ENCODE measurements around the gene TMC6. TPM values are rescaled to one million over a fixed set of nuclear protein-coding genes. Genes with fewer than 3 reads are reported as not detected.

The TMC6 gene
- total RNA-seq, 1 experiment from 2014 or later: 22.9 TPM

DNA sequence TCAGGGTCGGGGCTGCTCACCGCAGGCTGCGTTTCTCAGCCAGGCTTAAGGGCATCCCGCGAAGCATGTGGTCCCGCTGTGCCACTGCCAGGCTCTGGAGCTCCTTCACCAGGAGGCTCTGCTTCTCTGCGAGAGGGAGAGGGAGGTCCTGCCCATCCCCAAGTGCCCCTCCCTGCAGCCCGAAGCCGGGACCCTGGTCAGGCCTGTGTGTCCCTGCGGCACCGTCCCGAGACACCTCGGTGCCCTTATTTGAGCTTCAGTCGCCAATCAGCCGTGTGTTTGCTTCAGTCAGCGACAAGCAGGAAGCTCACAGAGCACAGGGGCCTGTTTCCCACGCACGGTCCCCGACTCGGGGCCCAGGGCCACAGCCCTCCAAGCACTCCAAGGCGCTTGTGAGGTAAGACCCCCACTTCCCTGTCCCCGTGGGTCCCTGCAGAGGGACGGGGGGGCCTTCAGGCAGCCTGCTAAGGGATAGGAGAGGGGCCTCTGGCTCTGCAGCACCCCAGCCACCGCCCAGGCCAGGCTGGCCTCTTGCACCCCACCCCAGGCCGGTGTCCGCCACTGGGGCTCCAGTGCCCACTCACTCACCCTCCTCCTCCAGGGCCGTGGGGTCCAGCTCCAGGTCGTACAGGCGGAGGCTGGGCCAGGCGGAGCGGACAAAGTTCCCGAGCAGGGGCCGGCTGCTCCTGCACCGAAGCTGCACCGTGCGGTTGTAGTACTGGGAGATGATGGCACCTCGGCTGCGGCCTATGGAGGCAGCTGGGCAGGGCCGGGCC, 3.2 kb downstream of the TMC6 start:
- Histone ChIP-seq H3K4me3 (ENCODE audit: low read depth, low read length, poor library complexity, severe bottlenecking) (no peak overlapping the region), H3K27me3 (replicated peaks; ENCODE audit: insufficient read depth, low read depth, low read length, poor library complexity) (no peaks in the 10 kb centered on the region), H3K36me3 (ENCODE audit: insufficient read depth, low read length, poor library complexity, severe bottlenecking) (no peaks in the 10 kb centered on the region), H3K4me1 (ENCODE audit: insufficient read depth, low read length, poor library complexity, severe bottlenecking) (peaks cover 30% of the 10 kb centered on the region), H3K27ac (ENCODE audit: low read depth, low read length, poor library complexity, severe bottlenecking) (no peak overlapping the region), H3K9me3 (ENCODE audit: low read depth, low read length, poor library complexity, severe bottlenecking) (no peaks in the 10 kb centered on the region)
- ChIA-PET POLR2A (ENCODE audit: low non-redundant PET) (no interaction called here), CTCF (no interaction called here)
- intact Hi-C loops (cut with micrococcal nuclease; ENCODE audit: unreplicated experiment): loop anchor here (5.0 kb wide), 1 partner anchor 42 kb away; the partner anchor contains the start of gene SYNGR2
- no TSS peak for BruUV-seq (replicated peaks)
- TF ChIP-seq, protein P1, sequence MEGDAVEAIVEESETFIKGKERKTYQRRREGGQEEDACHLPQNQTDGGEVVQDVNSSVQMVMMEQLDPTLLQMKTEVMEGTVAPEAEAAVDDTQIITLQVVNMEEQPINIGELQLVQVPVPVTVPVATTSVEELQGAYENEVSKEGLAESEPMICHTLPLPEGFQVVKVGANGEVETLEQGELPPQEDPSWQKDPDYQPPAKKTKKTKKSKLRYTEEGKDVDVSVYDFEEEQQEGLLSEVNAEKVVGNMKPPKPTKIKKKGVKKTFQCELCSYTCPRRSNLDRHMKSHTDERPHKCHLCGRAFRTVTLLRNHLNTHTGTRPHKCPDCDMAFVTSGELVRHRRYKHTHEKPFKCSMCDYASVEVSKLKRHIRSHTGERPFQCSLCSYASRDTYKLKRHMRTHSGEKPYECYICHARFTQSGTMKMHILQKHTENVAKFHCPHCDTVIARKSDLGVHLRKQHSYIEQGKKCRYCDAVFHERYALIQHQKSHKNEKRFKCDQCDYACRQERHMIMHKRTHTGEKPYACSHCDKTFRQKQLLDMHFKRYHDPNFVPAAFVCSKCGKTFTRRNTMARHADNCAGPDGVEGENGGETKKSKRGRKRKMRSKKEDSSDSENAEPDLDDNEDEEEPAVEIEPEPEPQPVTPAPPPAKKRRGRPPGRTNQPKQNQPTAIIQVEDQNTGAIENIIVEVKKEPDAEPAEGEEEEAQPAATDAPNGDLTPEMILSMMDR (conservative IDR thresholded peaks at IDR 0.05; ENCODE audit: low read depth, low read length): no peak
- no peak for TF ChIP-seq EZH2 (IDR thresholded peaks at IDR 0.05; ENCODE audit: borderline replicate concordance, low read depth, low read length, poor library complexity, severe bottlenecking)
- no peak for DNase-seq (ENCODE audit: low spot score)

GRCh38 chr17:78124836-78125137, 3.8 kb downstream of the TMC6 start:
- CTCF ChIA-PET: no interaction called here
- intact Hi-C loops (cut with micrococcal nuclease; ENCODE audit: unreplicated experiment): loop anchor here (5.0 kb wide), 1 partner anchor 43 kb away; the partner anchor contains the start of gene SYNGR2
- no peak overlapping the region for H3K4me3 ChIP-seq (ENCODE audit: low read depth, low read length, poor library complexity, severe bottlenecking)
- no peaks in the 10 kb centered on the region for H3K27me3 ChIP-seq (replicated peaks; ENCODE audit: insufficient read depth, low read depth, low read length, poor library complexity)
- no peak for TF ChIP-seq EZH2 (IDR thresholded peaks at IDR 0.05; ENCODE audit: borderline replicate concordance, low read depth, low read length, poor library complexity, severe bottlenecking)
- TF ChIP-seq, protein P1 (conservative IDR thresholded peaks at IDR 0.05; ENCODE audit: low read depth, low read length): no peak
- no peak overlapping the region for H3K27ac ChIP-seq (ENCODE audit: low read depth, low read length, poor library complexity, severe bottlenecking)
- DNase-seq (ENCODE audit: low spot score): no peak
- no peaks in the 10 kb centered on the region for H3K36me3 ChIP-seq (ENCODE audit: insufficient read depth, low read length, poor library complexity, severe bottlenecking)
- POLR2A ChIA-PET (ENCODE audit: low non-redundant PET): no interaction called here
- peaks cover 26% of the 10 kb centered on the region for H3K4me1 ChIP-seq (ENCODE audit: insufficient read depth, low read length, poor library complexity, severe bottlenecking)
- BruUV-seq (replicated peaks): no TSS peak
- no peaks in the 10 kb centered on the region for H3K9me3 ChIP-seq (ENCODE audit: low read depth, low read length, poor library complexity, severe bottlenecking)

DNA sequence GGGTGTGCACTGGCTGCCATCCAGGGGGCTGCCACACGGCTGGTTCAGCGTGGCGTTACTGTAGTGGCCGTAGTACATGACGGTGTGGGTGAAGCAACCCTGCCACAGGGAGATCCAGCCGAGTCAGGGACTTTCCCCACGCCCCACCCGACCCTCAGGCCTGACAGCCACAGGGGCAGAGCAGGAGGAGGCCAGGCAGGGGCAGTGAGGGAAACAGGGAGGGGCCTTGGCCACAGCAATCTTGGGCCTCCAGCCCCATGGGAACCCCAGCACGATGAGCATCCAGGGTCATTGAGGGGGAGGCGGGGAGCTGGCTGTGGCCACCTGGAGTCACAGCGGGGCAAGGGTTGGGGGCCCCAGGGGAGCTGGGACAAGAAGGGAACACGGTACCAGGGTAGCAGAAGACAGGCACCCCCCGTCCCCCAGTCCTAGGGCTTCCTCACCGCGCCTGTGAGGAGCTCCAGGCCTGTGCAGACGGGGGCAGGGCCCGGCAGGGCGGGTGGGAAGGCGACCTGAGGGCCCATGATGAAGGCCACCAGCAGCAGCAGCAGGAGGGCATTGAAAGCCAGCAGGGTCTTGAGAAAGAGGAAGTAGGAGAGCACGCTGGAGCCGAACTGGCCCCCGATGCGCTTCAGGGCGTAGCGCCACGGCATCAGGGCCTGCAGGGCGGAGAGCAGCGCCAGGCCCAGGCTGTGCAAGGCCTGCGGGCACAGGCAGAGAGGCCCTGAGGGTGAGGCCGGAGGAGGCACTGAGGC, 4.3 kb downstream of the TMC6 start:
- no peak for TF ChIP-seq EZH2 (IDR thresholded peaks at IDR 0.05; ENCODE audit: borderline replicate concordance, low read depth, low read length, poor library complexity, severe bottlenecking)
- TF ChIP-seq, protein P1 (conservative IDR thresholded peaks at IDR 0.05; ENCODE audit: low read depth, low read length): no peak
- Histone ChIP-seq H3K4me1 (ENCODE audit: insufficient read depth, low read length, poor library complexity, severe bottlenecking) (peaks cover 24% of the 10 kb centered on the region), H3K36me3 (ENCODE audit: insufficient read depth, low read length, poor library complexity, severe bottlenecking) (no peaks in the 10 kb centered on the region), H3K27ac (ENCODE audit: low read depth, low read length, poor library complexity, severe bottlenecking) (no peak overlapping the region), H3K9me3 (ENCODE audit: low read depth, low read length, poor library complexity, severe bottlenecking) (no peaks in the 10 kb centered on the region), H3K4me3 (ENCODE audit: low read depth, low read length, poor library complexity, severe bottlenecking) (no peak overlapping the region), H3K27me3 (replicated peaks; ENCODE audit: insufficient read depth, low read depth, low read length, poor library complexity) (no peaks in the 10 kb centered on the region)
- DNase-seq (ENCODE audit: low spot score): no peak
- BruUV-seq (replicated peaks): no TSS peak
- CTCF ChIA-PET: no interaction called here
- POLR2A ChIA-PET (ENCODE audit: low non-redundant PET): no interaction called here
- intact Hi-C loops (cut with micrococcal nuclease; ENCODE audit: unreplicated experiment): no loop called here
